Esophagus squamous epithelium (tissue), 5 donors: Measurements from ENCODE around the gene FOXP1. TPM values are rescaled to one million over a fixed set of nuclear protein-coding genes. Genes with fewer than 3 reads are reported as not detected.

Experiments used
- DNase-seq: peaks from one replicate; lab custom pipeline; 2025; lab: John Stamatoyannopoulos, UW
- H3K27ac ChIP-seq, 4 donors: fragments of 200-600 bp; sonication (generic); one replicate each; pipeline ENCODE4 v1.5.1; 2016 to 2019; ENCODE audit warnings: mild to moderate bottlenecking in 1 of 4
- H3K27me3 ChIP-seq, 4 donors: fragments of 200-600 bp; sonication (generic); 1 replicate in 3 of 4; 2 replicates in 1 of 4; pipeline versions ENCODE4 v1.5.1 to v1.6.0; 2017 to 2021; ENCODE audit warnings: antibody characterized with exemption in 1 of 4
- H3K36me3 ChIP-seq, 3 donors: fragments of 200-600 bp; sonication (generic); one replicate each; pipeline ENCODE4 v1.5.1; 2016 to 2019
- H3K4me1 ChIP-seq, 3 donors: fragments of 200-600 bp; sonication (generic); one replicate each; pipeline ENCODE4 v1.5.1; 2017 to 2019
- H3K4me3 ChIP-seq, 4 donors: fragments of 200-600 bp; sonication (generic); 1 replicate in 3 of 4; 2 replicates in 1 of 4; pipeline ENCODE4 v1.5.1; 2016 to 2019; ENCODE audit warnings: mild to moderate bottlenecking in 2 of 4, moderate library complexity in 1 of 4
- H3K9me3 ChIP-seq, 3 donors: fragments of 200-600 bp; sonication (generic); one replicate each; pipeline ENCODE4 v1.5.1; 2016 to 2019
- POLR2A ChIP-seq, 4 donors: fragments of 450-650 bp; IDR thresholded peaks; one replicate each; pipeline ENCODE4 v1.6.1; 2017; ENCODE audit warnings: antibody characterized with exemption in 4 of 4, mild to moderate bottlenecking in 4 of 4, moderate library complexity in 3 of 4
- WGBS, 2 donors: methylation state at CpG; one replicate each; pipeline ENCODE4 v1.1.5; 2018; 5-methylcytosine and 5-hydroxymethylcytosine counted together
- intact Hi-C: fragments of 100-400 bp; cut with DNase I; formaldehyde crosslinking; loops from one replicate; pipeline ENCODE4 v1.15.0; 2022
- total RNA-seq, 4 donors: library from RNA; depleted of rRNA; stranded (reverse); fragments of >200 nt; gene quantifications; one replicate each; pipeline ENCODE4 v1.1.0, GENCODE V29; 2016
- TF ChIP-seq, protein P1 (sequence below), 6 experiments: fragments of 450-650 bp in 4 of 6; fragments of 200-600 bp in 2 of 6; sonication (generic) in 2 of 6; IDR thresholded peaks; one replicate each; pipeline ENCODE4 v1.5.1; 2016 to 2019; ENCODE audit warnings: antibody characterized with exemption in 6 of 6, mild to moderate bottlenecking in 4 of 6, moderate library complexity in 4 of 6
- donor health status: DM: yes; HTN: yes; CAD: no.

The FOXP1 gene
- total RNA-seq, 4 donors from 2014 or later: 49.1 to 124 (median 61.1) TPM

DNA sequence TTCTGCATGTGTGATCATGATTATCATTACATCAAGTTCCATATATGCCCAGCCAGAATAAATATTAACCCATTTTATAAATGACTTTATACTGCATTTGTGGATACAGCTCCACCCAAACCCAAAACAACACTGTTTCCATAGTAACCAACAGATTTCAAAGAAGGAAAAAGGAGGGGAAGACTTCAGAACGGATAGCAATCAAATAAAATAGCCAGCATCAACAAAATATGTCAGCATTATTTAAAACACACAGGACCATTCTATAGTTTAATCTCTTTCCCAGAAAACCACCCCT, 114.4 kb downstream of the FOXP1 start:
- TF ChIP-seq POLR2A (IDR thresholded peaks at IDR 0.05): no peak
- TF ChIP-seq, protein P1, sequence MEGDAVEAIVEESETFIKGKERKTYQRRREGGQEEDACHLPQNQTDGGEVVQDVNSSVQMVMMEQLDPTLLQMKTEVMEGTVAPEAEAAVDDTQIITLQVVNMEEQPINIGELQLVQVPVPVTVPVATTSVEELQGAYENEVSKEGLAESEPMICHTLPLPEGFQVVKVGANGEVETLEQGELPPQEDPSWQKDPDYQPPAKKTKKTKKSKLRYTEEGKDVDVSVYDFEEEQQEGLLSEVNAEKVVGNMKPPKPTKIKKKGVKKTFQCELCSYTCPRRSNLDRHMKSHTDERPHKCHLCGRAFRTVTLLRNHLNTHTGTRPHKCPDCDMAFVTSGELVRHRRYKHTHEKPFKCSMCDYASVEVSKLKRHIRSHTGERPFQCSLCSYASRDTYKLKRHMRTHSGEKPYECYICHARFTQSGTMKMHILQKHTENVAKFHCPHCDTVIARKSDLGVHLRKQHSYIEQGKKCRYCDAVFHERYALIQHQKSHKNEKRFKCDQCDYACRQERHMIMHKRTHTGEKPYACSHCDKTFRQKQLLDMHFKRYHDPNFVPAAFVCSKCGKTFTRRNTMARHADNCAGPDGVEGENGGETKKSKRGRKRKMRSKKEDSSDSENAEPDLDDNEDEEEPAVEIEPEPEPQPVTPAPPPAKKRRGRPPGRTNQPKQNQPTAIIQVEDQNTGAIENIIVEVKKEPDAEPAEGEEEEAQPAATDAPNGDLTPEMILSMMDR (IDR thresholded peaks at IDR 0.05): no peak
- intact Hi-C loops: no loop called here
- peaks cover 0 to 34% (median 10%) of the 10 kb centered on the region in 3 donors for H3K4me1 ChIP-seq
- peaks cover 0 to 8% (median 0%) of the 10 kb centered on the region in 3 donors for H3K9me3 ChIP-seq
- no peaks in the 10 kb centered on the region for H3K36me3 ChIP-seq
- DNase-seq: no peak
- H3K4me3 ChIP-seq: no peak overlapping the region
- H3K27ac ChIP-seq: no peak overlapping the region
- 7 to 16% methylated on average over 1 of the region's 1 CpG for WGBS, 2 donors
- no peaks in the 10 kb centered on the region for H3K27me3 ChIP-seq

DNA sequence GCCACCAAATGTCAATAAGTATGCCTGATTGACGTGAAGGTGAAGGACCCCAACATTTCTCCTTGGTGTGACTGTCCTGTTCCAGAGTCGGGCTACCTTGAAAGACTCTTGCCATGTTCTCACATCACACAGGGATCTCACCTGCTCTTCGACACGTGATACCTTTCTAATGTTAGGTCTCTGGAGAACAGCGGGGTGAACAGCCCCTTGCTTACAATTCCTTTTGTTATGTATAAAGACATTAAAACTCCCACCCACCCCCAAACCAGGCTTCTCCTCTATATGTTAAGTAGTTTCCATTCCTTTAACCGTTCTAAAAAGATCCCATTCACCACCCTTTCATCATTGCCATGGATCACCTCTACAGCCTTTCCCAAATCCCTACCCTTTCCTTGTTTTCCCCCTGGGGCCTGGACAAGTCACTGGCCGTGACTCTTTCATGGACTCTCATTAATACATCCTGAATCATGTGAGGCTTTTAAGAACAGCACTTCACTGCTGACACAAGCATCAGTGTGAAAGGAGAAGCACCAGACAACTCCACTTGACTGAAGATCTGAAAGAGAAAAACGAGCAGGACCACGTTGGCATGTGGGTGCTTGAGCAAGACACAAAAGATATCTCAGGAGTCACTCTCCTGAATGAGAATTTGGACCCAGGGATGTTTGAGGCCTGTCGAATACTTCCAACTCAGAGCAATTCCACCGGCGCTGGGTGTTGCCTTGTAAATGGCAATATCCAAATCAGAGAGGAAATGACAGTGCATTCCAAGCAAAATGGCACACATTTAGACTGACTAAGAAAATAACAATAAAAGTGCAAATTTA, 115.0 kb downstream of the FOXP1 start:
- H3K4me3 ChIP-seq: no peak overlapping the region
- DNase-seq: no peak
- TF ChIP-seq, protein P1 (IDR thresholded peaks at IDR 0.05): no peak
- no peak for TF ChIP-seq POLR2A (IDR thresholded peaks at IDR 0.05)
- WGBS, 2 donors: 64 to 68% methylated on average over 12 of the region's 12 CpGs
- no peaks in the 10 kb centered on the region for H3K36me3 ChIP-seq
- peaks cover 0 to 5% (median 0%) of the 10 kb centered on the region in 3 donors for H3K9me3 ChIP-seq
- peak overlapping the region in 1 of 4 donors; percentile 46 for H3K27ac ChIP-seq
- no peaks in the 10 kb centered on the region for H3K27me3 ChIP-seq
- intact Hi-C loops: no loop called here
- peaks cover 0 to 40% (median 10%) of the 10 kb centered on the region in 3 donors for H3K4me1 ChIP-seq

DNA sequence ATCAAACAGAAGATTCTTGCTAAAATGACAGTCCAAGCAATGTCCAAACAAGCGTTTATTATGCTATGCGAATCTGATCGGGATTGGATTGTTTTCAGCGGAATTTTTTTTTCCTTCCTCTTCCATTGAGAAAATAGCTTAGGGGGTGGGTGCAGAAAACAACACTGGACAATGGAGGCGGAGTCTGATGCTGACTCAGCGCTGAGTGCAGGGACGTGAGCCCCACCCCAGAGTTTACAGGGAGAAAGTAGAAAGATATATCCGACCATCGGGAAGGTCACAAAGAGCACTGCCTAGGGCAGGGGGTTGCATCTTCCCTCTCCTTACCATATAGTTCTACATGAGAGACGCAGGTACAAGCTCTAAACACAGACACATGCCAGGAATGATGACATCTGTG, 117.0 kb downstream of the FOXP1 start:
- Histone ChIP-seq H3K27me3 (no peaks in the 10 kb centered on the region), H3K9me3 (no peaks in the 10 kb centered on the region), H3K4me3 (no peak overlapping the region), H3K27ac (peak overlapping the region in 2 of 4 donors; percentile 19), H3K4me1 (peaks cover 0 to 55% (median 10%) of the 10 kb centered on the region in 3 donors), H3K36me3 (no peaks in the 10 kb centered on the region)
- intact Hi-C loops: no loop called here
- no peak for TF ChIP-seq POLR2A (IDR thresholded peaks at IDR 0.05)
- TF ChIP-seq, protein P1 (IDR thresholded peaks at IDR 0.05): no peak
- no peak for DNase-seq
- 49 to 59% methylated on average over 10 of the region's 10 CpGs for WGBS, 2 donors

DNA sequence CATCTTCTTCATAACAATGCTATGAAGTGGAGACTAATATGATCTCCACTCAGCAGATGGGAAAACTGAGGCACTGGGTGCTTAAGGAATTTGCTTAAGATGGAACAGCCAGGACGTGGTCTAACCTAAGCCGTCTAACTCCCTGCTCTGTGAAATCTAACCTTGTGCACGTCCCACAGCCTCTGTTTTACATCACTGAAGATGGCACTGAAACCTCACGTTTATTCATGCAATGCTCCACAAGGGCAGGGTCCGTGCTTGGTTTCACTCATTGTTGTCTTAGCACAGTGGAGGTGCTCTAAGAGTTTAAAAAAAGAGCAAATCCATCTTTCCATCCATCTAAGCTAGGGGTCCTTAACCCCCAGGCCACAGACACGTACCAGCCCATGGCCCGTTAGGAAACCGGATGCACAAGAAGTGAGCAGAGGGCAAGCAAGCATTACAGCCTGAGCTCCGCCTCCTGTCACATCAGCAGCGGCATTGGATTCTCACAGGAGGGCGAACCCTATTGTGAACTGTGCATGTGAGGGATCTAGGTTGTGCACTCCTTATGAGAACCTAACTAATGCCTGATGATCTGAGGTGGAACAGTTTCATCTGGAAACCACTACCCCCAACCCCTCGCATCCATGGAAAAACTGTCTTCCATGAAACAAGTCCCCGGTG, 118.0 kb downstream of the FOXP1 start:
- no peak for TF ChIP-seq POLR2A (IDR thresholded peaks at IDR 0.05)
- TF ChIP-seq, protein P1 (IDR thresholded peaks at IDR 0.05): no peak

DNA sequence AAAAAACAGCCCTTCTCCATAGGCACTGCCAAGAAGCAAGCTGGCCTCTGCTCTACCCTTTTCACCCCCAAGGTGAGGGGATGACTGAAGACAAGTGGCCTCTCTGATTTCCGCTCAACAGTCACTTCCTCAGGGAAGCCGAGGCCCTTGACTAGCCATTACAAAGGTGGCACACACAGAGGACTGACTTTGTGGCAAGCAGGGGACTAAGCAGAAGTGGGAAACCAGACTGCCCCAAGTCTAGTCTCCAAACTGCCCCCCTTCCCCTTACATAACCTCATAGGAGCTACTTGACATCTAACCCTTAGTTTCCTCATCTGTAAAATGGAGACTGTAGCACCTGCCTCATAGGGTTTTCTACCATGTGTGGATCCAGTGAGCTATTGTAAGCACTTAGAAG, 118.9 kb downstream of the FOXP1 start:
- intact Hi-C loops: no loop called here
- WGBS, 2 donors: 100% methylated on average over 1 of the region's 2 CpGs; no CpG with 5 or more reads in 1 of the 2 donors
- no peaks in the 10 kb centered on the region for H3K36me3 ChIP-seq
- H3K4me1 ChIP-seq: peaks cover 0 to 61% (median 13%) of the 10 kb centered on the region in 3 donors
- DNase-seq: no peak
- no peaks in the 10 kb centered on the region for H3K9me3 ChIP-seq
- H3K4me3 ChIP-seq: no peak overlapping the region
- H3K27me3 ChIP-seq: no peaks in the 10 kb centered on the region
- H3K27ac ChIP-seq: no peak overlapping the region
- TF ChIP-seq, protein P1 (IDR thresholded peaks at IDR 0.05): no peak
- TF ChIP-seq POLR2A (IDR thresholded peaks at IDR 0.05): no peak

More for the DNA sequence above, 118.0 kb downstream of the FOXP1 start:
- intact Hi-C loops: no loop called here
- Histone ChIP-seq H3K27ac (no peak overlapping the region), H3K4me3 (no peak overlapping the region), H3K36me3 (no peaks in the 10 kb centered on the region), H3K27me3 (no peaks in the 10 kb centered on the region), H3K4me1 (peaks cover 0 to 61% (median 13%) of the 10 kb centered on the region in 3 donors), H3K9me3 (no peaks in the 10 kb centered on the region)
- WGBS, 2 donors: 83 to 88% methylated on average over 12 of the region's 13 CpGs
- no peak for DNase-seq
